ENCODE measurements around the gene CLIC1.

CLIC1 gene

DNA sequence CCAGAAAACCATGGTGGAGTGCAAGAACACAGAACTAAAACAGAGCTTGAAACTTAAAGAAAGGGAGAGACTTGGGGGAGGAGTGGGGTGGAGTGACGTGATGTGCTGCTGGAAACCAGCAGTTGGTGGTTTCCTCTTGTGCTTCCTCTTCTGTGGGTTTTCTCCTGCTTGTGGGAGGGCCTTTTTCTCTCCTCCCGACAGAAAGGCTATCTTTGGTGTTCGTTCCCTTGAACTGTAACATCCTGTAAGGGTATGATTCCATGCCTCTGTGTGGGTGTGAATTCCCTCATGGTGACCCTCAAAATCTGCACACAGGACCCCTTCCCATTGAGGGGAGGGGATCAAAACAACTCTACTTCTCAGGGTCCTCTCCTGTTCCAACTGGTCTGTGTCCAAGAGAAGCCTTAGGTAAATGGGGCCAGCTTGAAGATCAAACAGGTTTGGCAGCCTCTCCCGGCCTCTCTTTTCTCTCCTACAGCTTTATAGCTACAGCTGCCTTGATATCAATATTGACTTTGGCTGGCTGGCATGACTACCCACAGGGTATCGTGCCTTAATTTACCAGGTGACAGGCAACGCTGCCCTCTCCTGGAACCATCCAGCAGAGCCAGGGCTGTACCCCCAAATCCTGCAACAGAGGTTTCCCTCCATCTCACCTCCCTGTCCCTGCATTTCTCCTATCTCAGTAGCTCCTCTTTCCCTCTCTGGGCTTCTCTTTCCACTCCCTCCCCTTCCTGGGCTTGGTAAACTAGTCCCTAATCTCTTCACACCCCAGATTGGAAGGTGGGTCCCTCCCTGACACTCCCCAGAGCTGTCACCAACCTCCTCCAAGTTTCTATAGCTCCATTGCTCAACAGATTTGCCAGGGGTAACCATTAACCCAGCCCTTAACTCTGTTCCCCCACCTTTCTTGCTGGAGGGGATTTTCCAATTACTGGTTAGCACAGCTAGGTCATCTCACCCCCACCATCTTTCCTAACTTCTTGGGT is 2.0 kb upstream of the CLIC1 start:
- DNase-seq, result peak; percentile 71

DNA sequence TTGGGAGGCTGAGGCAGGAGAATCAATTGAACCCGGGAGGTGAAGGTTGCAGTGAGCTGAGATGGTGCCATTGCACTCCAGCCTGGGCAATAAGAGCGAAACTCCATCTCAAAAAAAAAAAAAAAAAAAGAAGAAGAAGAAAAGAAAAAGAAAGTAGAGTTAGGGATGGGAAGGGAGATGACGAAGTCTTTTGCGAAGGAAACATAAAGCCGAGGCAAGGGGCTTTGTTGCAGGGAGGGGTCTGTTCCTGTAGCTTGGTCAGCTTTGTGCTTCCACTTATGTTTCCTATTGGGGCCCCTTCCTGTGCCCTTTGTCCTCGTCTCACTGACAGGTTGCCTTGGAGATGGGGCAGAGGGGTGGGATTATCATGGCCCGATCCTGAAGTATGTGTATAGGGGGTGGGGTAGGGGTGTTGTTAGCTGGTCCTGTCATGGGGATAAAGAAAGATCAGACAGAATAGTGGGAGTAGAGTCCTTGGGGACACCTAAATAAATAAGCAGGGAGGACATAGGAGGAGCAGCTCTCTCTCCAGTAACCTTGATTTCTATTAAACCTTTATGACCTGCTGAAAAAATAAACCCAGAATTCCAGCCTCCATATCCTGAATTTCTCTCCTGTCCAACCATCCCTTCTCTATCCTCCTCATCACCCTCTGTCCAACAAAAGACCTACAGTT is 1.1 kb upstream of the CLIC1 start:
- no peak for DNase-seq

DNA sequence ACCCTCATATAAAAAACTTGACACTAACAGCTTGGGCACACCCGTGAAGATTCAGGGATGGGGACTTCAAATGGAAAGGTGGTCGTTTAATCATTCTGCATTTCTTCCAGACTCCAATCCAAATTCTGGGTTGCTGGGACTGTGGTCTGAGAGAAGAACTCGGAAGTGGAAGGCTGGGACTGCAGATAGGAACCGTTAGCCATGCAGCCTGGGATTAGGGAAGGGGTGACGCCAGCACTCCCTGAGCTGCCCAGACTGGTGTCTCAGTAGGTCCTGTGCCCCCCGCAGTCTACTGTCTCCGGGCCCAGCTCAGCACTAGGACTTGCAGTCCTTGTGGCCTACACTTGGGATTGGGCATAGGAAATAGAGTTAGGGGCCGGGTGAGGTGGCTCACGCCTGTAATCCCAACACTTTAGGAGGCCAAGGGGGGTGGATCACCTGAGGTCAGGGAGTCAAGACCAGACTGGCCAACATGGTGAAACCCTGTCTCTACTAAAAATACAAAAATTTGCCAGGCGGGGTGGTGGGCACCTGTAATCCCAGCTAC is 511 bp upstream of the CLIC1 start:
- DNase-seq, result no peak

GRCh38 chr6:31734821-31735406 is 1.4 kb downstream of the CLIC1 start:
- DNase-seq, result peak; percentile 70

- DNase-seq, result no peak
Observed at GRCh38 chr6:31734247-31734820, 2.0 kb downstream of the CLIC1 start.

GRCh38 chr6:31733734-31734133 is 2.6 kb downstream of the CLIC1 start:
- no peak for DNase-seq

DNA sequence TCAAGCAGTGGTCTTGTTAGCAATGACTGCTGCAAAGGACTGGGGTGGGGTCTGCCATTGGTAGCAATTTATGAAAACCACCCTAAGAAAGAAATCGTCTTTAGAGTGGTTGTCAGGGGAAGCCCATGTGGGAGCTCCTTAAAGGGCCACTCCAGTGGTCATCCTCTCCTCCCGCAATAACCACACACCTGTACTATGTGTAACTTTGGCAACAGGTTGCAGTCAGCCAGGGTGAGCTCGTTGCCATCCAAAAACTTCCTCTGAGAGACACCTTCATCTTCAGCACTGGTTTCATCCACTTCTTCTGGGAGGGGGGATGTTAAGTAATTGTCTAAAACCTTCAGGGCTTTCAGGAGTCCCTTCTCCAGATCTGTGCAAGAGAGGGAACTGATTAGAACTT is 4.3 kb downstream of the CLIC1 start:
- no peak for DNase-seq

DNA sequence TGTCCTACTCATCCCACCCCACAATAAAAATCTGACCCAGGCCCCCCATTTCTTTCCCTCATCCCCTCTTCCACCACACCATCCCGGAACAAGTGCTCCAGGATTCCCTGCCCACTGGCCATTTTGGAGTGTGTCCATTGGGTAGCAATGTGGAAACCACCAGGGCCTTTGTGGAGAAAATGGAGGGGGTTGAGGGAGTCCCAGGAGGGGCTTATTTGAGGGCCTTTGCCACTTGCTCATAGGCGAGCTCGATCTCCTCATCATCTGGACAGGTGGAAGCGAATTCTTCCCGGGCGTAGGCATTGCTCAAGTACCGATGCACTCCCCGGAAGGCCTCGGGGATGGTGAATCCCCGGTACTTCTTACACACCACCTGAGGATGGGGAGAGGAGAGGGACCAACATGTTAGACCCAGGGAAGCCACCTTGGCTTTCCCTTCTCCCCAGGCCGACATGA is 5.7 kb downstream of the CLIC1 start:
- DNase-seq, result no peak

DNA sequence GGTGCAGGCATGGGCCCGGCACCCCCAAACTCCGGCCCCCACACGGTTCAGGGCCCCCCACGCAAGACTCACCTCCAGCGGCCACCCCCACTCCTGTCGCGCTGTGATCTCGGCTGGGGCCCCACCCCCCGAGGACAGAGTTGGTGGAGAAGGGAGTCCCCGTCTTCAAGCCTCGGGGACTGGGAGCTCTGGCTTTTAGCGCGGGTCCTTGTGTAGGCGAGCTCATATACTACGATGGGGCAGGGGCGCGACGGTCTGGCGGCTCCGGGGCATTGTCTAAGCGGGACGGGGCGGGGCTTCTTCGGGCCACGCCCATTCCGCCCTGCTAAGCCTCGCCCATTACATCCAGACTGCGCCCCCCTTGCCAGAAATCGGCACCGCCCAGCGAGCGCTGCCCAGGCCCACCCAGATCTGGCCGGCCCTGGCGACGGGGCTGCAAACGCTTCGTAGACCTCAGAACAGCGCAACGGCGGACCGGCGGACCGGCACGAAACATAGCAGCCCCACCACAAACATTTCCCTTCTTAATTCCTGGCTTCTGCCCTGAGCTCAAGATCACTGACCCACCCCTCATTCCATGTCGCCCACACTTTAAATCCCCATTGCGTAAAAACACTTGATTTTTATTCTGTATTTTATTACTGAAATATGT is 6.2 kb downstream of the CLIC1 start:
- DNase-seq, result peak; percentile 82

- DNase-seq, result peak; percentile 88
Observed at GRCh38 chr6:31729515-31729978, 6.8 kb downstream of the CLIC1 start.

DNA sequence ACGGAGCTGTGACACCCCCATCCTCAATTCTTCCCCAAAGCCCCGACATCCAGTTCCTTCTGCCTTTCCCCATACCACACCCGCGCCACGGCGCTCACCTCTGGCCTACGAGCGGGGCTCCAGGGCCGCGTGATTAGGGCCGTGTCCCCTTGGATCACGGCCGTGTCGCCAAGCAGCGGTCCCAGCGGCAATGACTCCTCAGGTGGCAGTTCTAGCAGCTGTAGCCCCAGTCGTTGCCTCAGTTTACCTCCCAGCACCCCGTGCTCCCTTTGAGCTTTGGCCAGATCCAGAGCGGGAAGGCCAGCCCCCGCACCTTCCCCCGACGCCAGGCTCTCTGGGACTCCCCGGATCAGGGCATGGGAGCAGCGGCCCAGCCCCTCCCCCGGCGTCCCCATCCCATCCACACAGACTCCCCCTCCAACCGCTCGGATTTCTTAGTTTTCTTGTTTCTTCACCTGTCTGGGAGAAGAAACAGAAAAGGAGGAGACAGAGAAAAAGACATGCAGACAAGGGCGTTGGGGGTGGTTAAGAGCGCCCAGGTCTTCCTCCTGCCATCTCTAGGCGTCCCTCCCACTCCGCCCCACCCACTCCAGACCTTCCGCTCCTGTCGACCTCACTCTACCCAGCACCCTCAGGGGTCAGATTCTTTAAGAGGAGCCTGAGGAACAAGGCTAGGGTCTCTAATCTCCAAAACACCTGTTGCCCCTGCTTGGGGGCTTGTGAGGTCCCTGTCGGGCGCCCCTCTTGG is 7.4 kb downstream of the CLIC1 start, which contains the start of gene DDAH2:
TSS of gene DDAH2 (minus strand) at position 533 of the 748 bp plus-strand sequence. CDS start at position 395, 138 bp downstream.
- DNase-seq, result no peak

DNA sequence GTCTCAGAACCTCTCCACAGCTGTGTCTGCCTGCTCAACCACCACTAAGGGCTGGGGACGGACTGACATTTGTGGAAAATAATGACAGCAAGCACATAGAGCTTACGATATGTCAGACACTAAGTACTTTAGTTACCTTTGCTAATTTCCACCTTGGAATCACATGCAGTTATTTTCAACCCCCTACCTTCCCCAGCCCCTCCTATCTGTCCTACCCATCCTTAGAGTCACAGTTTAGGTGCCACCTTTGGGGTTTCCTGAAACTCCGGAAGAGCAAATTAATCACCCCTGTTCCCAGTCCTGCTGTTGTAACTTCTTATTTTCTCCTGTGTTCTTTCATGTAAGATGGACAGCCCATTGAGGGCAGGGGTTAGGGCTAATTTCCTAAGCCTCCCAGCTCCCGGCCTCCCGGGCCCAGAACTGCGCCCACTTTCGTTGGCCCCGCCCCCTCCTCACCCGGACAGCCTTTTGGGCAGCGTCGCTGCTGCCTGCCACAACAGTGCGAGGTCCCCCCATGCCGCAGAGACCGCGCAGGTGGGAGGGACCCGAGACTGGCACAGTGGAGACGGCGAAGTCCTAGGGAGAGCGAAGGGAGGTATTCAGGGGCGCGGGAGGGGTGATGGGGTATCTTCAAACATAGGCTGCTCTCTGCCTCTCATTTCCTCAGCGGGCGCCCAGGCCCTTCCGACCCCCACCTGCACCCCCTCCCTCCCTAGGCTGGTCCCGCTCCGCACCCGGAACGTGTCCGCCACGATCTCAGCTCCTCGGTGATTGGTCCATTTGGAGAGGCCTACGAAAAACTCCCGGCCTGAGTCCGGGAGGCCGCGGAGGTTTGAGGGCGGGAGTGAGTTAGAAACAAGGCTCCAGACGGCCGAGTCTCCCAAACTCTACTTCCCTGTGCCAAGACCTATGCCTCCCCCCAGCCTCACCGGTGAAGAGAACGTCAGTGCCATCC is 8.3 kb downstream of the CLIC1 start:
- no peak for DNase-seq

GRCh38 chr6:31727034-31727716 is 9.2 kb downstream of the CLIC1 start:
- DNase-seq, result no peak

- no peak for DNase-seq
Observed at GRCh38 chr6:31725502-31726350, 10.6 kb downstream of the CLIC1 start.

- no peak for DNase-seq
Observed at GRCh38 chr6:31723980-31724691, 12.2 kb downstream of the CLIC1 start.

DNA sequence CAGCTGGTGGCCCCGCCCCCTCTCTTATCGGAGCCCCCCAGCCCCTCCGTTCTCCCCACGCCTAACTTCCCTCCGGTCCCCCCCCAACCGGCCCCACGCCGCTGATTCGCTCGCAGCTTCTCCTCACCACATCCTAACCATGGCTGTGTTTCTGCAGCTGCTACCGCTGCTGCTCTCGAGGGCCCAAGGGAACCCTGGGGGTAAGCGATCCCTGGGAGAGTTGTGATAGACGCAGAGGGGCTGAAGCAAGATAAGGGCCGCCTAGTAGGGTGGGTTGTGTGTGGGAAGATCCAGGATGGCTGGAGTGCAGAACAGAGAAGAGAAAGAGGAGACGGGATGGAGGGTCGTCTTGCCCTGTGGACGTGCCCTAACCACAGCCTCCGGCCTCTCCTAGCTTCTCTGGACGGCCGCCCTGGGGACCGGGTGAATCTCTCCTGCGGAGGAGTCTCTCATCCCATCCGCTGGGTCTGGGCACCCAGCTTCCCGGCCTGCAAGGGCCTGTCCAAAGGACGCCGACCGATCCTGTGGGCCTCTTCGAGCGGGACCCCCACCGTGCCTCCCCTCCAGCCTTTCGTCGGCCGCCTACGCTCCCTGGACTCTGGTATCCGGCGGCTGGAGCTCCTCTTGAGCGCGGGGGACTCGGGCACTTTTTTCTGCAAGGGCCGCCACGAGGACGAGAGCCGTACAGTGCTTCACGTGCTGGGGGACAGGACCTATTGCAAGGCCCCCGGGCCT is 12.9 kb downstream of the CLIC1 start, which contains the start of gene MPIG6B:
TSS of gene MPIG6B (plus strand) at position 129 of the 735 bp plus-strand sequence. CDS start at position 140, 11 bp downstream.
- DNase-seq, result no peak

DNA sequence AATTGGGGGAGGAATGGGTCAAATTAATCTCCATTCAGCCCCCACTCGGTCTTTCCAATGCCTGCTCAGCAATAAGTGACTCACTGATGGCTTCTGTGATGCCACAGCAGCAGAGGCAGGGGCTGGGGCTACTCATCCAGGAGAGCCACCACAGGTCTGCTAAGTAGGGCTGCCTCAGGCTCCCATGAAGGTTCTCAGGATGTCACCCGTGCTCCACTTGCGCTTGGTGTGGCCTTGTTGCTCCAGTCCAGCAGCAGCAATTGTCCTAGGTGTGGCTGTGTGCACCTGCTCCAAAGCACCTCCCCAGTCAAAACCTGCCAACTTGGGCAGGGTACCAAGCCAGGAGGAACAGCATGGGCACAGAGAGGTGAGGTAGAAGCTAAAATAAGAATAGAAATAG is 14.2 kb downstream of the CLIC1 start:
- no peak for DNase-seq
